Measurements from ENCODE around the gene UBASH3A. TPM values are rescaled to one million over a fixed set of nuclear protein-coding genes. Genes with fewer than 3 reads are reported as not detected.

UBASH3A gene
- total RNA-seq, 1 experiment from 2014 or later: not detected

DNA sequence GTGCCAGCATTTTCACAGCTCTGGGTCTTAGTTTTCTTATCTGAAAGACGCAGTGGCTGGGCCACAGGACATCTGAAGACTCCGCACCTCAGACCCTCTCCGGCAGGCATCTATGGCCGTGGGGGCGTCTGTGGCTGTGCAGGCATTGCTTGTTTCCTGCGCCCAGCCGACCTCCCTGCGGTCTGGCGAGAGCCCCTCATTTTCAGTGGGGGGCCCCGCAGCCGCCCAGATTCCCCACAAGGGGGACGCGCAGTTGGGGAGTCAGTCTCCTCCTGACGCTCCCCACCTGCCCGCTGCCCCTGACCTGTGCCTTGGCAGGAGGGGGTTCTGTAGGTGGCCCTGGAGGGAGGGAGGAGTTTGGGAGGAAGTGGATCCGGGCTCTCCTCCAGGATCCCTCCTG lies 33.9 kb upstream of the UBASH3A start:
- TF ChIP-seq, protein P1, sequence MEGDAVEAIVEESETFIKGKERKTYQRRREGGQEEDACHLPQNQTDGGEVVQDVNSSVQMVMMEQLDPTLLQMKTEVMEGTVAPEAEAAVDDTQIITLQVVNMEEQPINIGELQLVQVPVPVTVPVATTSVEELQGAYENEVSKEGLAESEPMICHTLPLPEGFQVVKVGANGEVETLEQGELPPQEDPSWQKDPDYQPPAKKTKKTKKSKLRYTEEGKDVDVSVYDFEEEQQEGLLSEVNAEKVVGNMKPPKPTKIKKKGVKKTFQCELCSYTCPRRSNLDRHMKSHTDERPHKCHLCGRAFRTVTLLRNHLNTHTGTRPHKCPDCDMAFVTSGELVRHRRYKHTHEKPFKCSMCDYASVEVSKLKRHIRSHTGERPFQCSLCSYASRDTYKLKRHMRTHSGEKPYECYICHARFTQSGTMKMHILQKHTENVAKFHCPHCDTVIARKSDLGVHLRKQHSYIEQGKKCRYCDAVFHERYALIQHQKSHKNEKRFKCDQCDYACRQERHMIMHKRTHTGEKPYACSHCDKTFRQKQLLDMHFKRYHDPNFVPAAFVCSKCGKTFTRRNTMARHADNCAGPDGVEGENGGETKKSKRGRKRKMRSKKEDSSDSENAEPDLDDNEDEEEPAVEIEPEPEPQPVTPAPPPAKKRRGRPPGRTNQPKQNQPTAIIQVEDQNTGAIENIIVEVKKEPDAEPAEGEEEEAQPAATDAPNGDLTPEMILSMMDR (IDR thresholded peaks at IDR 0.05; ENCODE audit: insufficient read depth in 1 of 2, low read depth in 1 of 2, low read length in 1 of 2, severe bottlenecking in 1 of 2, unreplicated experiment in 1 of 2): no peak
- DNase-seq: no peak
- Histone ChIP-seq H3K4me3 (ENCODE audit: low read depth, low read length) (no peak overlapping the region), H3K4me1 (peaks cover 22% of the 10 kb centered on the region), H3K9me3 (no peaks in the 10 kb centered on the region), H3K27me3 (replicated peaks; ENCODE audit: control insufficient read depth, insufficient read depth, low read length) (no peaks in the 10 kb centered on the region), H3K36me3 (ENCODE audit: control insufficient read depth, insufficient read depth, low read length) (no peaks in the 10 kb centered on the region)
- Mint-ChIP-seq H3K27me3 (ENCODE audit: insufficient read depth, unreplicated experiment) (no peaks in the 10 kb centered on the region), H3K36me3 (ENCODE audit: insufficient read depth, unreplicated experiment) (peaks cover 6% of the 10 kb centered on the region), H3K9me3 (ENCODE audit: unreplicated experiment) (no peaks in the 10 kb centered on the region), H3K4me3 (ENCODE audit: unreplicated experiment) (no peak overlapping the region), H3K4me1 (ENCODE audit: low read depth, unreplicated experiment) (peaks cover 33% of the 10 kb centered on the region), H3K27ac (ENCODE audit: unreplicated experiment) (no peak overlapping the region)
- ChIA-PET CTCF (interaction anchor here (0.8 kb wide), 1 partner anchor 225 kb away, joined by 3 read pairs; no protein-coding TSS in a partner anchor), POLR2A (no interaction called here)
- no TSS peak for BruUV-seq (replicated peaks)
- intact Hi-C loops (cut with micrococcal nuclease; ENCODE audit: unreplicated experiment): loop anchor here (5.0 to 10.0 kb wide), 2 partner anchors 38 to 55 kb away; partner anchors contain the start of gene TFF3

DNA sequence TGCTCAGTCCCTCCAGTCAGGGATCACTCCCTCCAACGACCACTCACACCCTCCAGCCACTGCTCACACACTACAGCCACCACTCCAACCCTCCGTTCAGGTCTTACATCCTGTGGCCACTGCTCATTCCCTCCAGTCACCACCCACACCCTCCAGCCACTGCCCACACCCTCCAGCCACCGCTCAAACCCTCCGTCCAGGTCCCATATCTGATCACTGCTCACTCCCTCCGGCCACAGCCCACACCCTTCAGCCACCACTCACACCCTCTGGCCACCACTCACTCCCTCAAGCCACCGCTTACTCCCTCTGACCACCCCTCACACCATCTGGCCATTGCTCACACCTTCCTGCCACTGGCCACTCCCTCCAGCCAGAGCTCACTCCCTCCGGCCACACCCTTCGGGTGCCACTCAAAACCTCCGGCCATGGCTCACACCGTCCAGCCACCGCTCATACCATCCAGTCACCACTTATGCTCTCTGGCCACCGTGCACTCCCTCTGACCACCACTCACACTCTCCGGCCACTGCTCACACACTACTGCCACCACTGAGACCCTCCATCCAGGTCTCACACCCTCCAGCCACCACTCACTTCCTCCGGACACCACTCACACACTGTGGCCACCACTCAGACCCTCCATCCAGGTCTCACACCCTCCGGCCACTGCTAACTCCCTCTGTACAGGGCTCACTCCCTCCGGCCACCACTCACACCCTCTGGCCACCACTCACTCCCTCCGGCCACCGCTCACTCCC lies 32.6 kb upstream of the UBASH3A start:
- H3K27me3 ChIP-seq (replicated peaks; ENCODE audit: control insufficient read depth, insufficient read depth, low read length): no peaks in the 10 kb centered on the region
- peaks cover 17% of the 10 kb centered on the region for H3K4me1 ChIP-seq
- no peaks in the 10 kb centered on the region for H3K9me3 ChIP-seq
- ChIA-PET POLR2A (no interaction called here), CTCF (no interaction called here)
- H3K4me3 ChIP-seq (ENCODE audit: low read depth, low read length): no peak overlapping the region
- TF ChIP-seq, protein P1 (IDR thresholded peaks at IDR 0.05; ENCODE audit: insufficient read depth in 1 of 2, low read depth in 1 of 2, low read length in 1 of 2, severe bottlenecking in 1 of 2, unreplicated experiment in 1 of 2): no peak
- Mint-ChIP-seq H3K36me3 (ENCODE audit: insufficient read depth, unreplicated experiment) (peaks cover 6% of the 10 kb centered on the region), H3K9me3 (ENCODE audit: unreplicated experiment) (no peaks in the 10 kb centered on the region), H3K4me3 (ENCODE audit: unreplicated experiment) (no peak overlapping the region), H3K4me1 (ENCODE audit: low read depth, unreplicated experiment) (peaks cover 34% of the 10 kb centered on the region), H3K27ac (ENCODE audit: unreplicated experiment) (peak overlapping the region; percentile 40), H3K27me3 (ENCODE audit: insufficient read depth, unreplicated experiment) (no peaks in the 10 kb centered on the region)
- intact Hi-C loops (cut with micrococcal nuclease; ENCODE audit: unreplicated experiment): no loop called here
- H3K36me3 ChIP-seq (ENCODE audit: control insufficient read depth, insufficient read depth, low read length): no peaks in the 10 kb centered on the region
- BruUV-seq (replicated peaks): no TSS peak
- no peak for DNase-seq

DNA sequence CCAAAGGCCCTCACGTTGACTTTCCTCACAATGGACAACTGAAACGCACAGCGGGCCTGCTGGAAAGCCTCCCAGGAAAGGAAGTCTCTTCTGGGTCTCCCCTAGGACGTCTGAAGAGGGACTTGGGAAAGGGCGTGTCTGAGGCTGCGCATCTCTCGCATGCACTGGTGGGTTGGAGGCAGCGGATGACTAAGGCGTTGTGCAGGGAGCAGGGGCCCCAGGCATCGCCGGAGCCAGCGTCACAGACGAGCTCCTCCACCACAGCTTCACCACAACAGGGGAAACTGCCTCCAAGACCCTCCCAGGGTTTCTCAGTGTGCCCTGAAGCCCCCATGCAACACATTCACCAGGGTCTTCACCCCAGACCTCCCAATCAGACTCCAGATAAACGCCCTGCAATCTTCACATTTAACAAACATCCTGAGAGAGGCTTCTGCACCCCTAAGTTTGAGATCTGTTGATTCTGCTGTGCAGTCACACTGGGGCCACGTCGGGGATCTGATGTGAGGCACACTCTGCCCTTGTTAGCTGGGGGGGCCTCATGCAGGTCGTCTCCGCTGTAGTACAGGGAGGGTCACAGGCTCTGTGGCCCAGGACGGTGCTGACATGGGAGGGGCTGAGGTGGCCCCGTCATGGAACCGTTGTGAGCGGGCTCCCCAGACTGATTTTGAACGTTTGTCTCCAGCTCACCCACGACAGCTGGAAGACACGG lies 30.4 kb upstream of the UBASH3A start:
- Mint-ChIP-seq H3K4me1 (ENCODE audit: low read depth, unreplicated experiment) (peaks cover 26% of the 10 kb centered on the region), H3K9me3 (ENCODE audit: unreplicated experiment) (no peaks in the 10 kb centered on the region), H3K4me3 (ENCODE audit: unreplicated experiment) (no peak overlapping the region), H3K27me3 (ENCODE audit: insufficient read depth, unreplicated experiment) (no peaks in the 10 kb centered on the region), H3K36me3 (ENCODE audit: insufficient read depth, unreplicated experiment) (peaks cover 6% of the 10 kb centered on the region), H3K27ac (ENCODE audit: unreplicated experiment) (no peak overlapping the region)
- Histone ChIP-seq H3K9me3 (no peaks in the 10 kb centered on the region), H3K36me3 (ENCODE audit: control insufficient read depth, insufficient read depth, low read length) (no peaks in the 10 kb centered on the region), H3K27me3 (replicated peaks; ENCODE audit: control insufficient read depth, insufficient read depth, low read length) (no peaks in the 10 kb centered on the region), H3K4me1 (no peaks in the 10 kb centered on the region), H3K4me3 (ENCODE audit: low read depth, low read length) (no peak overlapping the region)
- BruUV-seq (replicated peaks): no TSS peak
- intact Hi-C loops (cut with micrococcal nuclease; ENCODE audit: unreplicated experiment): no loop called here
- TF ChIP-seq, protein P1 (IDR thresholded peaks at IDR 0.05; ENCODE audit: insufficient read depth in 1 of 2, low read depth in 1 of 2, low read length in 1 of 2, severe bottlenecking in 1 of 2, unreplicated experiment in 1 of 2): no peak
- DNase-seq: no peak
- CTCF ChIA-PET: interaction anchor here (0.5 kb wide), 1 partner anchor 9 kb away, joined by 3 read pairs; no protein-coding TSS in a partner anchor
- POLR2A ChIA-PET: no interaction called here

Data from Caco-2 (cell line).